ENCODE measurements around the gene PIK3C2B. TPM values are rescaled to one million over a fixed set of nuclear protein-coding genes. Genes with fewer than 3 reads are reported as not detected.
"Not testable (repeated sequence)": the region's sequence is repeated elsewhere in the genome, so short reads cannot be mapped to it uniquely, and the experiment has no call there.

PIK3C2B gene
- polyA plus RNA-seq, 5 donors, result 25.5 to 45.7 (median 38.6) TPM

DNA sequence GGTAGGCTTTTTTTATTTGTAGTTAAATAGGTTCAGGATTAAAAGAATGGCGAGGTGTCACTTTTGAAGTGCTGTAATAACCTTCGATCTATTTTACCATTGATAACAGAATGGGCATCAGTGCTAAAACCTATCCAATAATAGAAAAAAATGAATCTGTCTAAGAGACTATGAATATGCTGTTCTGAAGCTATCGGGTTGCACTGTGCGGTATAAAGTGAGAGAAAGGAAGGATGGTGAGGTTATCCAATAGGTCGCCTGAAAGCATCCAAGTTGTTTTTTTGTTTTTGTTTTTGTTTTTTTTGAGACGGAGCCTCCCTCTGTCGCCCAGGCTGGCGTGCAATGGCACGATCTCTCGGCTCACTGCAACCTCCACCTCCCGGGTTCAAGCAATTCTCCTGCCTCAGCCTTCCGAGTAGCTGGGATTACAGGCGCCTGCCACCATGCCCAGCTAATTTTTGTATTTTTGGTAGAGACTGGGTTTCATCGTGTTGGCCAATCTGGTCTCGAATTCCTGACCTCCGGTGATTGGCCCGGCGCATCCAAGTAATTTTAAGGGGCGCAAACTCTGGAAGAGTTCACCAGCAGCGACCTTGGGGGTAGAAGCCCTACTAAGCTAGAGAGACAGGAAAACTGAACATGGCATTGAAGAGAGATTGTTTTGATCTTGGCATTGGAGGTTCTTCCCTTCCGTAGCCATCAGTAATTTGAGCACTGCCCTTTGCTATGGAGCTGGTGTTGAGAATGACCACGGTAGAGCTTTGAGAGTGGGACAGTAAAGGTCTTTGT, 12.9 kb upstream of the PIK3C2B start:
- DNase-seq, result peak; percentile 45 to 56

- DNase-seq, result peak; percentile 92 to 96
These were observed 12.3 kb upstream of the PIK3C2B start for GRCh38 chr1:204506969-204507316.

- peak; percentile 77 to 82 for DNase-seq
These were observed 11.8 kb upstream of the PIK3C2B start for GRCh38 chr1:204506201-204506968.

GRCh38 chr1:204505674-204506200, 11.1 kb upstream of the PIK3C2B start:
- no peak for DNase-seq

- DNase-seq, result no peak
These were observed 9.4 kb upstream of the PIK3C2B start for GRCh38 chr1:204503913-204504519.

DNA sequence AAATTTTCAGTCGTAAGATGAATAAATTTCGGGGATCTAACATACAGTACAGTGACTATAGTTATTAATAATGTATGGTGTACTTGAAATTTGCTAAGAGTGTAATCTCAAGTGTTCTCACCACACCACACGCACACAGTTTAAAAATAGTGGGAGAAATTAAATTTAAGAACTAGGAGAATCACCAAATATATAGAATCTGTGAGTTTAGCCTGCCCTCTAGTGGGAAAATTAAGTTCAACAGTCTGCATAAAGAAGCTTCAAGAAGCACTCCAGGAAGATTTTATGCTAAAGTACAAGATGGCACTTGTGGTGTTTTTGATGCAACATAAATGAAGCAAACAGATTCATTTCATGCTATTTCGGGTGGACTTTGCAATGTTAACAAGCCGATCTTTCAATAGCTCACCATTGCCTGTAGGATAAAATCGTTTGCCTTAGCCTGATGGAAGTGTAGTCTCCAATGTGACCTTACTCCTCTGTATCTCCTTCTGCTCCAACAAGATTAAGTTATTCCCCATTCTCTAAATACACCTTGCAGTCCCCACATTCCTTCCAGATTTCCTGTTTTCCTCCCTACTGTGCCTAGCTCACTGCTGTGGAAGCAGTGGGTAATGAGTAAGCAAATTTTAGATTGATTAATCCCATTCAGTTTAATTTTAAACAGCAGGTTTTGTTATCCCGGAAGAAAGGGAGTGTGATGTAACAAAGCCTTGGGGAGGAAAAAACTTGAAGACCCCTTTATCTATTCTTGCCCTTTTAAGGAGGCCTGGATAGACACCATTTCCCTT, 8.7 kb upstream of the PIK3C2B start:
- peak; percentile 45 to 71 for DNase-seq

- no peak for DNase-seq
These were observed 7.6 kb upstream of the PIK3C2B start for GRCh38 chr1:204502241-204502640.

DNA sequence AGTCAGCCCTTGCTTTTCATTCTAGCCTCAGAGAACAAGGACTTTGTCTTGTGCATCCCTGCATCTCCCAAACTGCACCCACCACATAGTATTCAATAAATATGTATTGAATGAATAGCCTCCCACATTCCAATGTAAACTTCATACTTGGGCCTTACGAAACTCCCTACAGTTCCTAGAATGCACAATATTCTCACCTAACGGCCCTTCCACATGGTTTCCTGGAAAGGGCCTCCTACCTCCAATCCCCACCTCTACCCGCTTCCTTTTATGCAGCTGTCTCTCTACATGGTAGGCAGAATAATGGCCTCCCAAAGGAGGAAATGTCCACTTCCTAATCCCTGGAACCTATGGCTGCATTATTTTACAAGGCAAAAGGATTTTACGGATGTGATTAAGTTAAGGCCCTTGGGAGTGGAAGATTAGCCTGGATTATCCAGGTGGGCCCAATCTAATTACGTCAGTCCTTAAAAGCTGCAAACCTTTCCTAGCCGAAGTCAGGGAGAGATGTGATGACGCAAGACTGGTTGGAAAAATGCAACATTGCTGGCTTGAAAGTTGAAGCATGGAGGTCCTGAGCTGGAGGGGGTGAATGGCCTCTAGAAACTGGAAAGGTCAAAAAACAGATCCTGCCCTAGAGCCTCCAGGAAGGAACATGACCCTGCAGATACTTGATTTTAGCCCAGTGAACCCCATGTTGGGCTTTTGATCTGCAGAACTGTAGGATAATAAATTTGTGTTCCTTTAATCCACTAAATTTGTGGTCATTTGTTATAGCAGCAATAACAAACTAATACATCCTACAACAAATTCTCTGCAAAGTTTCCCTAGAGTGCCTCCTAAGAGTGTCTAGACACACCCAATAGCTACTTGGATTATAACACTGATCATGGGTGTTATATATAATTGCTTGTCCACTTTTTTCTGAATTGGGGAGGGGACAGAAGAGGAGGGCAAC, 5.2 kb upstream of the PIK3C2B start:
- no peak for DNase-seq

- DNase-seq, result no peak
These were observed 4.4 kb upstream of the PIK3C2B start for GRCh38 chr1:204498981-204499380.

DNA sequence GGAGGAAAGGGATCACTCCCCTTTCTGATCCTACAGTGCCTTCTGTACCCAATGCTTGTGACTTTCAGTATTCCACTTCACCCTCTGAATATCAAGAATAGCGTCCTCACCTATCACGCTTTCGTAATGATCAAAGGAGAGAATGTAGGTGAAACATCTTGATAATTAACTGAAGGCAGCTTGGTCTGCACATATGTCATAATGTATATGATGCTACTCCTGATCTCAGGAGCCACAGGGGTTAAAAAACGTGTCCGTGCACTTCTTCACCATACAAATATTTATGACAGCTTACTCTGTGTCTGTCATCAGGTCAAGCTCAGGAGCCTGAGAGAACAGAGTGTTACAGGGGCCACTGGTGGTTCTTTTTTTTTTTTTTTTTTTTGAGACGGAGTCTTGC, 1.2 kb upstream of the PIK3C2B start:
- no peak for DNase-seq

DNA sequence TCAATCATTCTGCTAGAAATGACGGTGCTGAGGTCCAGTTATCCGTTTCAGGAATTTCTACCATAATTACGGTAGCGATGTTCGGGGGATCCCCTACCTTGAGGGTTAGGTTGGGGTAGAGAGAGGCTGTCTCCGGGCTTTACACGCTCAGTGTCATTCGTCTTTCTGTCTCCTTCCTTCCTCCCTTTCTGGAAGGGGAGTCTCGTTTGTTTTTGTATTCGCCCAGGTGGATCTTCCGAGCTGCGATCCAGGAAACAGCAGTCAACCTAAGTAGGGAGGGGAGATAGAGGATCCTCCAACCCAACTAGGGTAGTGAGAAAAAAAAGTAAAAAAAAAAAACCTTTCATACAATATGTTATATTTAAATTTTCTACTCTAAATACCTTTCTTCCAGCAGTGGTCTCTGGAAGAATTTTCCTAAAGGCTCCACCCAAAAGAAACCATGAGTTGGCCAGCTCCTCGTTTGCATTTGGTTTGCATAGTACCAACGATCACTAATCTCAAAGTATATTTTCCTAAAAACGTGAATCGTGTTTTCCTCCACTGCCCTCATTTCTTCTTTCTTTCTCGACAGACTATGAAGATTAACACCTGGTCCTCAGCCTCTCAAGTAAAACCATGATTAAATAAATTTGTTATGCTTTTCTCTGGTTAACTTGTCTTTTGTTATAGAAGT, 611 bp upstream of the PIK3C2B start:
- no peak for DNase-seq

GRCh38 chr1:204493984-204494280, 673 bp downstream of the PIK3C2B start:
- DNase-seq, result peak in 1 of 2 donors; percentile 68

DNA sequence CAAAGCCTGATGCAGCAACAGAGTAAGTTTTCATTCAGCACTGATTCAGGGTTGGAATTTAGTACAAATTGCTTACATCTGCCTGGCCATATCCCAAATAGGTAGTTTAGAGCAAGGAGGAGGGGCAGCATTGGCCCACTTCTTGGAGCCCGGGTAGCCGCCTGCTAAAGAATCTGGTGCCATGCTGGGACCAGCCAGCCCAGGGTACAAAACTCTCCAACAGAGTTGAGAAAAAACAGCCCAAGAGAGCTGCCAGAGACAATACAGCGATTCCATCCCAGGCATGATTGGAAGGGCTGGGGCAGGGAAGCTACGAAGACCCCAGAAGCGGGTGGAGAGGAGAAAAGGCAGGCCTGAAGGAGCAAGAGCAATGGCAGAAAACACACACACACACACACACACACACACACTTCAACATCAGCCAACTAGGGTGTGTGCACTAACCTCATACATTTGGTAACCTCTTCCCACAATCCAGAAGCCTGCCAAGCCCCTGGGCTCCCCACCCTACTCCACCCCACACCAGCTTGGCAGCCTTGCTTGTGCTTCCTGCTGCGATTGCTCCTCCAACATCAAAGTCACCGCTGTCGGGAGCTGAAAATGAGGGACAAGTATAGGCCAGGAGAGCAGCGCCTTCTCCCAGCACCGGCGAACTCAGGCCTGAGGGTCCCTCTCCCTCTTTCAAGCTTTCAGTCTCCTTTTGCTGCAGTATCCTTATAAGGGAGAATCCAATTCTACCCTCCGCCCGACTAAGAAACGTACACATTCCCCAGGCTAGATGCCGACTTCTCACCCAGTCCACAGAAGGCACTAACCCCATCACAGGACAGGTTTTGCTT, 1.2 kb downstream of the PIK3C2B start:
- peak; percentile 65 to 67 for DNase-seq

DNA sequence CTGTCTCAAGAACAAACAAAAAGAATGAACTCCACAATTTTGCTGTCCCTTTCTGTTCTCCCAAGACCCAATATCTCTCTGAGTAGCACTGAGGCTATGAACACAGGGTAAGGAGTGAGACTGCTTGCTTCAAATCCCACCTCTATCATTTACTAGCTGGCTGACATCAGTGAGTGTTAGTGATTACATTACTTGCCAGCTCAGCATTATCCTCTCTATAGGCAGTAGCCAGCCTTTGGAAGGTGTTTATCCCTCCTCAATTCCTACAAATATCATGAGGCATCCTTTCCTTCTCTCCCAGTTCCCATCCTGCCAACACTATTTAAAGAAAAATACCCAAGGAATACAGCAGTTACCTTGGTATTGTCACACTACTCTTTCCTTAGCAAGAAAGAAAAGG, 3.0 kb downstream of the PIK3C2B start:
- DNase-seq, result no peak

DNA sequence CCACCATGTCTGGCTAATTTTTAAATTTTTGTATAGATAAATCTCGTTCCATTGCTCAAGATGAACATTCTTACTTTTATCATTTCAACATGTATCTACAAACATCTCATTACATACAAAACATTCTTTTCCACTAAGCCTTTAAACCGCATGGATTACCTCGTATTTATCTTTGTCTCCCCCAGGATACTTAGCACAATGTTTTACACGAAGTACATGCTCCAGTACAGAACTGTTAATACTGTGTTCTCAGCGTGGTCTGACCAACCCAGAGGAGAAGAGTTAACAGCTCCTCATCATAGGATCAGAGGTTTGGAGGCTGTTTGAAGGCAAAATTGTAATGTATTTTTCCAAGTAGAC, 7.4 kb downstream of the PIK3C2B start:
- no peak for DNase-seq

GRCh38 chr1:204486513-204487255, 7.9 kb downstream of the PIK3C2B start:
- DNase-seq, result not testable (repeated sequence)

GRCh38 chr1:204483791-204484190, 10.8 kb downstream of the PIK3C2B start:
- DNase-seq, result no peak

- no peak for DNase-seq
These were observed 14.1 kb downstream of the PIK3C2B start for GRCh38 chr1:204480515-204480914.

Data from right lung (tissue), 5 donors.